Measurements from ENCODE around the gene BEST4. TPM values are rescaled to one million over a fixed set of nuclear protein-coding genes. Genes with fewer than 3 reads are reported as not detected.

Gene BEST4
- total RNA-seq, 1 experiment from 2014 or later, result 0.15 TPM

- TF ChIP-seq POLR2AphosphoS5 (IDR thresholded peaks at IDR 0.05; ENCODE audit: low read depth, low read length) (no peak), SIN3A (IDR thresholded peaks at IDR 0.05; ENCODE audit: borderline replicate concordance, insufficient read depth, low read depth, low read length) (no peak), REST (IDR thresholded peaks at IDR 0.05; ENCODE audit: insufficient read depth in 1 of 2, low read depth in 2 of 2, low read length in 1 of 2) (no peak), TCF7L2 (IDR thresholded peaks at IDR 0.05; ENCODE audit: low read depth, low read length) (no peak)
- TF ChIP-seq, protein P1, sequence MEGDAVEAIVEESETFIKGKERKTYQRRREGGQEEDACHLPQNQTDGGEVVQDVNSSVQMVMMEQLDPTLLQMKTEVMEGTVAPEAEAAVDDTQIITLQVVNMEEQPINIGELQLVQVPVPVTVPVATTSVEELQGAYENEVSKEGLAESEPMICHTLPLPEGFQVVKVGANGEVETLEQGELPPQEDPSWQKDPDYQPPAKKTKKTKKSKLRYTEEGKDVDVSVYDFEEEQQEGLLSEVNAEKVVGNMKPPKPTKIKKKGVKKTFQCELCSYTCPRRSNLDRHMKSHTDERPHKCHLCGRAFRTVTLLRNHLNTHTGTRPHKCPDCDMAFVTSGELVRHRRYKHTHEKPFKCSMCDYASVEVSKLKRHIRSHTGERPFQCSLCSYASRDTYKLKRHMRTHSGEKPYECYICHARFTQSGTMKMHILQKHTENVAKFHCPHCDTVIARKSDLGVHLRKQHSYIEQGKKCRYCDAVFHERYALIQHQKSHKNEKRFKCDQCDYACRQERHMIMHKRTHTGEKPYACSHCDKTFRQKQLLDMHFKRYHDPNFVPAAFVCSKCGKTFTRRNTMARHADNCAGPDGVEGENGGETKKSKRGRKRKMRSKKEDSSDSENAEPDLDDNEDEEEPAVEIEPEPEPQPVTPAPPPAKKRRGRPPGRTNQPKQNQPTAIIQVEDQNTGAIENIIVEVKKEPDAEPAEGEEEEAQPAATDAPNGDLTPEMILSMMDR (IDR thresholded peaks at IDR 0.05), result no peak
- Histone ChIP-seq H3K4me1 (ENCODE audit: control insufficient read depth, insufficient read depth, low read length) (no peaks in the 10 kb centered on the region), H3K36me3 (ENCODE audit: control insufficient read depth, insufficient read depth, low read length) (no peaks in the 10 kb centered on the region), H3K27me3 (ENCODE audit: control insufficient read depth, insufficient read depth, low read length) (no peaks in the 10 kb centered on the region), H3K9me3 (ENCODE audit: control insufficient read depth, insufficient read depth, low read depth, low read length) (no peaks in the 10 kb centered on the region), H3K27ac (ENCODE audit: low read length) (no peak overlapping the region), H3K4me3 (ENCODE audit: low read depth in 2 of 2, low read length in 2 of 2) (no peak overlapping the region)
- intact Hi-C loops (cut with micrococcal nuclease; ENCODE audit: unreplicated experiment) (loop anchor here (10.0 kb wide), 1 partner anchor 470 kb away; no protein-coding TSS in a partner anchor), in situ Hi-C loops (cut with HindIII; ENCODE audit: low pct_unique_long_range_greater_than_20kb, low sequenced_read_pairs) (no loop called here)
- BruUV-seq (replicated peaks), result no TSS peak
- ChIA-PET CTCF (no interaction called here), POLR2A (no interaction called here)
- no peak for ATAC-seq
- no peak for DNase-seq (ENCODE audit: low read depth, low spot score)
Measured at GRCh38 chr1:44834328-44834727, 46.4 kb upstream of the BEST4 start.

DNA sequence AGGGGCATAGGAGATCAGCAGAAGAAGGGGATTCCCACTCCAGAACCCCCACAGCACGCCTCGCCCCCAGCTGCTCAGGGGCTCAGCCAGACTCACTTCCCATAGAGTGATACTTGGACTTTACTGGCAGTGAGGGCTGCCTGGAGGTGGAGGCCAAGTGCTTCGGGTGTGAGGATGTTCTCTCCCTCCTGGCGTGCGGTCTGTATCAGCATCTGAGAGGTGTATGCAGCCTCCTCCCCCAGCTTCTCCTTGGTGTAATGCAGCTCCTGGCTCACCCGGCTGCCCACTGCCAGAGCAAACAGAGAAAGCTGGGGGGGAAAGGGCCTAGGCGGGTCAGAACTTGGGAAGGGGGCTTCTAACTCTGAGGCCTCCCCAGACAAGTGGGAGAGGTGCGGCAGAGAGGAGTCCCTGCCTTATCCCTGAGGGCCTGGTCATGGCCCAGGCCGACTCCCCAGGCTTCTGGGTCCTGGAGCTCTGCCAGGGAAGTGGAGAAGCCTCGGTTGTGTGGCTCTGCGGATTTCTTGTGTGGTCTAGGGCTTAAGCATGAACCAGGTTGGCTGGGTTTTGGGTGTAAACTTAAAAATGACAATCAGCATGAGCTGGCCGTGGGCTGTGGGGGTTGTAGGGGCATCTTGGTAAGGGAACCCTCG is 44.2 kb upstream of the BEST4 start:
- in situ Hi-C loops (cut with HindIII; ENCODE audit: low pct_unique_long_range_greater_than_20kb, low sequenced_read_pairs) (no loop called here), intact Hi-C loops (cut with micrococcal nuclease; ENCODE audit: unreplicated experiment) (loop anchor here (10.0 kb wide), 1 partner anchor 473 kb away; no protein-coding TSS in a partner anchor)
- ChIA-PET CTCF (no interaction called here), POLR2A (no interaction called here)
- H3K4me3 ChIP-seq (ENCODE audit: low read depth in 2 of 2, low read length in 2 of 2), result no peak overlapping the region
- no peaks in the 10 kb centered on the region for H3K27me3 ChIP-seq (ENCODE audit: control insufficient read depth, insufficient read depth, low read length)
- no peak overlapping the region for H3K27ac ChIP-seq (ENCODE audit: low read length)
- no peaks in the 10 kb centered on the region for H3K36me3 ChIP-seq (ENCODE audit: control insufficient read depth, insufficient read depth, low read length)
- no peak for ATAC-seq
- DNase-seq (ENCODE audit: low read depth, low spot score), result no peak
- BruUV-seq (replicated peaks), result no TSS peak
- no peaks in the 10 kb centered on the region for H3K4me1 ChIP-seq (ENCODE audit: control insufficient read depth, insufficient read depth, low read length)
- TF ChIP-seq SIN3A (IDR thresholded peaks at IDR 0.05; ENCODE audit: borderline replicate concordance, insufficient read depth, low read depth, low read length), result no peak
- H3K9me3 ChIP-seq (ENCODE audit: control insufficient read depth, insufficient read depth, low read depth, low read length), result no peaks in the 10 kb centered on the region

GRCh38 chr1:44831516-44831915 is 43.5 kb upstream of the BEST4 start:
- no TSS peak for BruUV-seq (replicated peaks)
- CTCF ChIA-PET, result no interaction called here
- H3K9me3 ChIP-seq (ENCODE audit: control insufficient read depth, insufficient read depth, low read depth, low read length), result no peaks in the 10 kb centered on the region
- TF ChIP-seq TCF7L2 (IDR thresholded peaks at IDR 0.05; ENCODE audit: low read depth, low read length) (no peak), SIN3A (IDR thresholded peaks at IDR 0.05; ENCODE audit: borderline replicate concordance, insufficient read depth, low read depth, low read length) (no peak), REST (IDR thresholded peaks at IDR 0.05; ENCODE audit: insufficient read depth in 1 of 2, low read depth in 2 of 2, low read length in 1 of 2) (no peak), POLR2AphosphoS5 (IDR thresholded peaks at IDR 0.05; ENCODE audit: low read depth, low read length) (no peak)
- TF ChIP-seq, protein P1 (IDR thresholded peaks at IDR 0.05), result no peak
- H3K27ac ChIP-seq (ENCODE audit: low read length), result no peak overlapping the region
- intact Hi-C loops (cut with micrococcal nuclease; ENCODE audit: unreplicated experiment) (loop anchor here (10.0 kb wide), 1 partner anchor 473 kb away; no protein-coding TSS in a partner anchor), in situ Hi-C loops (cut with HindIII; ENCODE audit: low pct_unique_long_range_greater_than_20kb, low sequenced_read_pairs) (no loop called here)
- H3K4me3 ChIP-seq (ENCODE audit: low read depth in 2 of 2, low read length in 2 of 2), result no peak overlapping the region
- POLR2A ChIA-PET, result no interaction called here
- H3K27me3 ChIP-seq (ENCODE audit: control insufficient read depth, insufficient read depth, low read length), result no peaks in the 10 kb centered on the region
- ATAC-seq (no peak), DNase-seq (ENCODE audit: low read depth, low spot score) (no peak)
- H3K36me3 ChIP-seq (ENCODE audit: control insufficient read depth, insufficient read depth, low read length), result no peaks in the 10 kb centered on the region
- no peaks in the 10 kb centered on the region for H3K4me1 ChIP-seq (ENCODE audit: control insufficient read depth, insufficient read depth, low read length)
